Activated T-helper 1 cell treated with anti-CD3 and anti-CD28 coated beads, Interleukin-2, amount 50 U/mL, for 16 hours (primary cell): ENCODE measurements around the gene TPSAB1.
"Not testable (repeated sequence)": the region's sequence is repeated elsewhere in the genome, so short reads cannot be mapped to it uniquely, and the experiment has no call there.

ENCODE experiments used
- DNase-seq, 2 donors: peaks; one replicate each; pipeline ENCODE4 v3.0.0-alpha.2; 2020; ENCODE audit warnings: low read depth in 1 of 2, low spot score in 1 of 2

Gene TPSAB1

GRCh38 chr16:1245452-1246020, 5.0 kb downstream of the TPSAB1 start:
- DNase-seq = no peak

GRCh38 chr16:1247903-1248537, 7.5 kb downstream of the TPSAB1 start:
- DNase-seq = not testable (repeated sequence)

- DNase-seq = not testable (repeated sequence)
Observed at GRCh38 chr16:1249031-1249755, 8.7 kb downstream of the TPSAB1 start.

- not testable (repeated sequence) for DNase-seq
Observed at GRCh38 chr16:1253701-1254364, 13.3 kb downstream of the TPSAB1 start.

GRCh38 chr16:1254821-1255220, 14.3 kb downstream of the TPSAB1 start:
- not testable (repeated sequence) for DNase-seq

- DNase-seq = not testable (repeated sequence)
Observed at GRCh38 chr16:1255276-1256122, 15.0 kb downstream of the TPSAB1 start, which contains the start of gene TPSD1. TPSD1 (plus strand) TSS chr16:1256069; CDS start chr16:1256281, 212 bp downstream.

- not testable (repeated sequence) for DNase-seq
Observed at GRCh38 chr16:1256296-1256873, 15.9 kb downstream of the TPSAB1 start.

- DNase-seq = no peak
Observed at GRCh38 chr16:1256874-1257322, 16.4 kb downstream of the TPSAB1 start.

- DNase-seq = no peak
Observed at GRCh38 chr16:1257561-1258224, 17.2 kb downstream of the TPSAB1 start.

- DNase-seq = no peak
Observed at GRCh38 chr16:1258225-1258600, 17.7 kb downstream of the TPSAB1 start.

- DNase-seq = no peak
Observed at GRCh38 chr16:1258906-1259759, 18.6 kb downstream of the TPSAB1 start.

- no peak for DNase-seq
Observed at GRCh38 chr16:1259760-1260068, 19.2 kb downstream of the TPSAB1 start.

- no peak for DNase-seq
Observed at GRCh38 chr16:1260101-1260680, 19.7 kb downstream of the TPSAB1 start.

GRCh38 chr16:1261131-1261892, 20.8 kb downstream of the TPSAB1 start:
- no peak for DNase-seq

GRCh38 chr16:1262210-1262845, 21.8 kb downstream of the TPSAB1 start:
- no peak for DNase-seq

- DNase-seq = no peak
Observed at GRCh38 chr16:1262846-1263221, 22.3 kb downstream of the TPSAB1 start.

GRCh38 chr16:1263591-1264344, 23.3 kb downstream of the TPSAB1 start:
- no peak for DNase-seq
